SK-N-SH (cell line): Measurements from ENCODE around the gene TTC9C. TPM values are rescaled to one million over a fixed set of nuclear protein-coding genes. Genes with fewer than 3 reads are reported as not detected.

ENCODE experiments used
- CTCF ChIA-PET: fragments of 300-600, 350-600 bp; formaldehyde crosslinking; extraction: SDS; loops from one replicate; lab custom pipeline; 2021; lab: Yijun Ruan, JAX
- POLR2A ChIA-PET: fragments of 350-600 bp; sonication (Branson Sonifier 250); formaldehyde crosslinking; extraction: SDS; loops from one replicate; lab custom pipeline; 2020; ENCODE audit warnings: antibody characterized with exemption, inconsistent platforms; lab: Yijun Ruan, JAX
- DNase-seq: peaks from one replicate; pipeline ENCODE4 v3.0.0; 2012
- H2AFZ ChIP-seq: fragments of 200-600 bp; sonication (generic); 2 replicates; pipeline ENCODE4 v1.8.1; 2016; ENCODE audit warnings: antibody characterized with exemption, mild to moderate bottlenecking, low read depth
- H3F3A ChIP-seq: fragments of 200-600 bp; sonication (generic); replicated peaks from 2 replicates; pipeline ENCODE3; 2016; ENCODE audit warnings: antibody characterized with exemption, mild to moderate bottlenecking; ENCODE audit not compliant: insufficient read depth
- H3K27ac ChIP-seq, 2 experiments: fragments of 200-500 bp in 1 of 2; fragments of 200-600 bp in 1 of 2; sonication (Bioruptor generic) in 1 of 2; sonication (generic), shearing (Covaris generic) in 1 of 2; 2 replicates each; pipeline versions ENCODE4 v1.5.1 to v1.6.1; 2014 to 2016; ENCODE audit warnings: low read depth in 2 of 2, inconsistent platforms in 1 of 2, low read length in 1 of 2, mild to moderate bottlenecking in 1 of 2, mixed read lengths in 1 of 2
- H3K27me3 ChIP-seq: fragments of 200-600 bp; sonication (generic), shearing (Covaris generic); 2 replicates; pipeline ENCODE4 v1.6.1; 2016; ENCODE audit warnings: mixed run types; ENCODE audit not compliant: insufficient read depth
- H3K36me3 ChIP-seq, 2 experiments: fragments of 200-500 bp in 1 of 2; fragments of 200-600 bp in 1 of 2; sonication (Bioruptor generic) in 1 of 2; sonication (generic) in 1 of 2; replicated peaks in 1 of 2; 2 replicates each; pipeline versions ENCODE3 to v1.5.1; 2014 to 2016; ENCODE audit warnings: low read length in 1 of 2, mild to moderate bottlenecking in 1 of 2; ENCODE audit not compliant: insufficient read depth in 2 of 2, control insufficient read depth in 1 of 2
- H3K4me1 ChIP-seq, 2 experiments: fragments of 200-500 bp in 1 of 2; fragments of 200-600 bp in 1 of 2; sonication (Bioruptor generic) in 1 of 2; sonication (generic), shearing (Covaris generic) in 1 of 2; 2 replicates each; pipeline versions ENCODE4 v1.5.1 to v1.6.1; 2014 to 2016; ENCODE audit warnings: low read depth in 1 of 2, low read length in 1 of 2, mixed run types in 1 of 2; ENCODE audit not compliant: insufficient read depth in 2 of 2, control insufficient read depth in 1 of 2
- H3K4me2 ChIP-seq: fragments of 200-600 bp; sonication (generic), shearing (Covaris generic); 2 replicates; pipeline ENCODE4 v1.6.1; 2017; ENCODE audit warnings: mixed run types
- H3K4me3 ChIP-seq, 2 experiments: fragments of 200-500 bp in 1 of 2; fragments of 200-600 bp in 1 of 2; sonication (Bioruptor generic) in 1 of 2; sonication (generic), shearing (Covaris generic) in 1 of 2; 2 replicates each; pipeline versions ENCODE4 v1.5.1 to v1.8.1; 2014 to 2016; ENCODE audit warnings: low read depth in 2 of 2, inconsistent platforms in 1 of 2, low read length in 1 of 2, mild to moderate bottlenecking in 1 of 2, mixed read lengths in 1 of 2, moderate library complexity in 1 of 2
- H3K79me2 ChIP-seq: fragments of 200-600 bp; sonication (generic); 2 replicates; pipeline ENCODE4 v1.8.1; 2017; ENCODE audit warnings: mild to moderate bottlenecking; ENCODE audit not compliant: insufficient read depth
- H3K9ac ChIP-seq: fragments of 200-600 bp; sonication (generic); 2 replicates; pipeline ENCODE4 v1.6.1; 2017; ENCODE audit warnings: mixed run types
- H3K9me2 ChIP-seq: fragments of 200-600 bp; sonication (generic); 2 replicates; pipeline ENCODE4 v1.6.1; 2017; ENCODE audit warnings: mixed run types
- H3K9me3 ChIP-seq: fragments of 200-600 bp; sonication (generic); 2 replicates; pipeline ENCODE4 v1.6.1; 2017; ENCODE audit warnings: mixed run types, mild to moderate bottlenecking, moderate library complexity
- H4K20me1 ChIP-seq: fragments of 200-600 bp; sonication (generic); 2 replicates; pipeline ENCODE4 v1.6.1; 2017; ENCODE audit warnings: mild to moderate bottlenecking, mixed run types; ENCODE audit not compliant: insufficient read depth
- CHD2 ChIP-seq: fragments of 150-350 bp; IDR thresholded peaks from 2 replicates; pipeline ENCODE4 v1.6.1; 2018; ENCODE audit warnings: low read length; ENCODE audit not compliant: partially characterized antibody
- CTCF ChIP-seq: fragments of 200-600 bp; sonication (generic); IDR thresholded peaks from 2 replicates; pipeline ENCODE4 v1.6.1; 2017; ENCODE audit warnings: antibody characterized with exemption, mild to moderate bottlenecking, moderate library complexity
- EP300 ChIP-seq, 2 experiments: IDR thresholded peaks; 2 replicates each; pipeline versions ENCODE4 v1.4.0 to v1.6.1; 2012; ENCODE audit warnings: borderline replicate concordance in 1 of 2, low read depth in 1 of 2, low read length in 1 of 2
- EZH2phosphoT487 ChIP-seq: fragments of 200-600 bp; sonication (generic); IDR thresholded peaks from 2 replicates; pipeline ENCODE4 v1.6.1; 2017; ENCODE audit warnings: low read depth, mixed run types, mild to moderate bottlenecking, antibody characterized with exemption, moderate library complexity, borderline replicate concordance
- GATA2 ChIP-seq: sonication (generic); formaldehyde crosslinking; IDR thresholded peaks from 2 replicates; pipeline ENCODE4 v1.5.0; 2020; ENCODE audit warnings: mild to moderate bottlenecking, missing genetic modification reagents
- IRF3 ChIP-seq: fragments of 150-350 bp; IDR thresholded peaks from 2 replicates; pipeline ENCODE4 v1.6.1; 2016; ENCODE audit warnings: mild to moderate bottlenecking, low read depth, low read length
- JUND ChIP-seq: IDR thresholded peaks from 2 replicates; pipeline ENCODE4 v1.4.0; 2012
- MAX ChIP-seq: IDR thresholded peaks from 2 replicates; pipeline ENCODE4 v1.4.0; 2012; ENCODE audit warnings: low read depth
- MEF2A ChIP-seq: IDR thresholded peaks from 2 replicates; pipeline ENCODE4 v1.4.0; 2012; ENCODE audit warnings: low read depth, borderline replicate concordance
- NRF1 ChIP-seq: IDR thresholded peaks from 2 replicates; pipeline ENCODE4 v1.6.1; 2012; ENCODE audit warnings: low read depth, mild to moderate bottlenecking, low read length
- POLR2AphosphoS5 ChIP-seq: IDR thresholded peaks from 2 replicates; pipeline ENCODE4 v1.6.1; 2012; ENCODE audit warnings: low read depth, low read length
- RCOR1 ChIP-seq: fragments of 150-350 bp; IDR thresholded peaks from 2 replicates; pipeline ENCODE4 v1.6.1; 2017; ENCODE audit warnings: antibody characterized with exemption, low read length
- RXRA ChIP-seq: IDR thresholded peaks from 2 replicates; pipeline ENCODE4 v1.4.0; 2012; ENCODE audit warnings: low read depth, mild to moderate bottlenecking, borderline replicate concordance
- SMC3 ChIP-seq: IDR thresholded peaks from 2 replicates; pipeline ENCODE4 v1.6.1; 2012; ENCODE audit warnings: low read depth, low read length, improper control_type of control experiment
- TAF1 ChIP-seq: IDR thresholded peaks from 2 replicates; pipeline ENCODE4 v1.6.1; 2012; ENCODE audit warnings: low read depth, mild to moderate bottlenecking, low read length, moderate library complexity, borderline replicate concordance
- ZBTB33 ChIP-seq: IDR thresholded peaks from 2 replicates; pipeline ENCODE4 v1.4.0; 2012; ENCODE audit warnings: low read depth, borderline replicate concordance
- WGBS: methylation state at CpG from one replicate; pipeline ENCODE4 v1.1.6; 2017; ENCODE audit warnings: low lambda C conversion rate; 5-methylcytosine and 5-hydroxymethylcytosine counted together
- polyA plus RNA-seq, 3 experiments: library from polyadenylated mRNA; depleted of rRNA; stranded (reverse); fragments of >200 nt; gene quantifications; 2 replicates each; pipeline ENCODE4 v1.2.3, GENCODE V29; 2012

The TTC9C gene
- polyA plus RNA-seq, 1 of the 3 experiments (the other 2 are of a cell fraction): 31.3 TPM

GRCh38 chr11:62770778-62771143, 42.5 kb downstream of the TTC9C start:
- no peaks in the 10 kb centered on the region for H3K9me3 ChIP-seq
- H3K27me3 ChIP-seq: no peaks in the 10 kb centered on the region
- H3K4me3 ChIP-seq: peak overlapping the region; percentile 56 to 74
- no peak for TF ChIP-seq POLR2AphosphoS5
- TF ChIP-seq IRF3: no peak
- no peak for TF ChIP-seq RCOR1
- no peak for TF ChIP-seq ZBTB33
- TF ChIP-seq EZH2phosphoT487: no peak
- no peak for TF ChIP-seq SMC3
- TF ChIP-seq JUND: no peak
- TF ChIP-seq NRF1: no peak
- no peak for TF ChIP-seq TAF1
- TF ChIP-seq MEF2A: no peak
- TF ChIP-seq MAX: no peak
- TF ChIP-seq EP300 (IDR thresholded peaks at IDR 0.05; ENCODE audit: borderline replicate concordance in 1 of 2, low read depth in 1 of 2, low read length in 1 of 2): no peak
- no peak for TF ChIP-seq RXRA
- no peak for TF ChIP-seq CTCF
- no peak for TF ChIP-seq GATA2 (CRISPR knock-in tag)
- no peak for TF ChIP-seq CHD2
- TF ChIP-seq, all 33 proteins: peak for 0
- ChIA-PET CTCF (interaction anchor here (0.9 to 9.8 kb wide), 13 partner anchors 11 to 110 kb away, joined by 3 to 130 read pairs (median 4); partner anchors contain the start of genes C11orf98, CSKMT, HNRNPUL2 and SLC3A2), POLR2A (interaction anchor here (0.6 to 3.4 kb wide), 10 partner anchors 9 to 105 kb away, joined by 3 to 21 read pairs (median 6); partner anchors contain the start of genes C11orf98, CSKMT, HNRNPUL2 and POLR2G)
- Histone ChIP-seq H3K36me3 (peaks cover 14 to 18% of the 10 kb centered on the region in 2 experiments), H3F3A (peaks cover 30% of the 10 kb centered on the region), H3K9ac (peak overlapping the region; percentile 71), H4K20me1 (no peaks in the 10 kb centered on the region), H3K79me2 (peaks cover 32% of the 10 kb centered on the region), H3K9me2 (no peaks in the 10 kb centered on the region), H2AFZ (peak overlapping the region; percentile 82), H3K4me2 (peak overlapping the region; percentile 86), H3K27ac (peak overlapping the region; percentile 82 to 85), H3K4me1 (peaks cover 0 to 15% of the 10 kb centered on the region in 2 experiments; a peak in 1 of 4 replicates)
- peak; percentile 41 for DNase-seq
- WGBS: 26% methylated on average over 18 of the region's 18 CpGs
